MM.1S (cell line): ENCODE measurements around the gene LONRF3.

Source experiments
- EZH2 ChIP-seq: fragments of 300-600 bp; sonication (generic); optimal IDR thresholded peaks from 2 replicates; pipeline ENCODE3; 2017; ENCODE audit warnings: low read depth, mild to moderate bottlenecking, antibody characterized with exemption, low read length, mixed read lengths
- EZH2phosphoT487 ChIP-seq: fragments of 300-600 bp; sonication (generic); IDR thresholded peaks from 2 replicates; pipeline ENCODE4 v1.6.1; 2018; ENCODE audit warnings: antibody characterized with exemption, low read length
- TF ChIP-seq, protein P1 (sequence below): fragments of 300-600 bp; sonication (generic); IDR thresholded peaks from 2 replicates; pipeline ENCODE4 v1.5.1; 2016; ENCODE audit warnings: antibody characterized with exemption, low read length, mixed read lengths

DNA sequence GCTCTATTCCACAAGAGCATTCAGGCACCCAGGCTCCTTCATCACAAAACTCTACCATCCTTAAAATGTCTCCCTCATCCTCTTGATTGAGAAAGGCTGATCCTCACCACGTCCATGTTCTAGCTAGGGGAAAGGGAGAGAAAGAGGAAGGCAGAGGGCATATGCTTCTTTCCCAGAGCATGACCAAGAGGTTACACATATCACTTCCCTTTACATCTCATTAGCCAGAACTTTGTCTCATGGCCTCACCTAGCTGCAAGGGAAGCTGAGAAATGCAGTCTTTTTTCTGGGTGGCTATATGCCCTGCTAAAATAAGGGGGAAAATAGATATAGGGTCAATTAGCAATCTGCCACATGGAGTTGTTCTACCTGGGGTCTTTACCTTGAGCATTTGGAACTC lies 42.7 kb downstream of the LONRF3 start:
- TF ChIP-seq, protein P1, sequence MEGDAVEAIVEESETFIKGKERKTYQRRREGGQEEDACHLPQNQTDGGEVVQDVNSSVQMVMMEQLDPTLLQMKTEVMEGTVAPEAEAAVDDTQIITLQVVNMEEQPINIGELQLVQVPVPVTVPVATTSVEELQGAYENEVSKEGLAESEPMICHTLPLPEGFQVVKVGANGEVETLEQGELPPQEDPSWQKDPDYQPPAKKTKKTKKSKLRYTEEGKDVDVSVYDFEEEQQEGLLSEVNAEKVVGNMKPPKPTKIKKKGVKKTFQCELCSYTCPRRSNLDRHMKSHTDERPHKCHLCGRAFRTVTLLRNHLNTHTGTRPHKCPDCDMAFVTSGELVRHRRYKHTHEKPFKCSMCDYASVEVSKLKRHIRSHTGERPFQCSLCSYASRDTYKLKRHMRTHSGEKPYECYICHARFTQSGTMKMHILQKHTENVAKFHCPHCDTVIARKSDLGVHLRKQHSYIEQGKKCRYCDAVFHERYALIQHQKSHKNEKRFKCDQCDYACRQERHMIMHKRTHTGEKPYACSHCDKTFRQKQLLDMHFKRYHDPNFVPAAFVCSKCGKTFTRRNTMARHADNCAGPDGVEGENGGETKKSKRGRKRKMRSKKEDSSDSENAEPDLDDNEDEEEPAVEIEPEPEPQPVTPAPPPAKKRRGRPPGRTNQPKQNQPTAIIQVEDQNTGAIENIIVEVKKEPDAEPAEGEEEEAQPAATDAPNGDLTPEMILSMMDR = no peak
- no peak for TF ChIP-seq EZH2
- no peak for TF ChIP-seq EZH2phosphoT487
